ENCODE results near the gene TSC22D2.
A peak's percentile ranks its signal among the peaks of the same experiment; 100 is the strongest.

The TSC22D2 gene

DNA sequence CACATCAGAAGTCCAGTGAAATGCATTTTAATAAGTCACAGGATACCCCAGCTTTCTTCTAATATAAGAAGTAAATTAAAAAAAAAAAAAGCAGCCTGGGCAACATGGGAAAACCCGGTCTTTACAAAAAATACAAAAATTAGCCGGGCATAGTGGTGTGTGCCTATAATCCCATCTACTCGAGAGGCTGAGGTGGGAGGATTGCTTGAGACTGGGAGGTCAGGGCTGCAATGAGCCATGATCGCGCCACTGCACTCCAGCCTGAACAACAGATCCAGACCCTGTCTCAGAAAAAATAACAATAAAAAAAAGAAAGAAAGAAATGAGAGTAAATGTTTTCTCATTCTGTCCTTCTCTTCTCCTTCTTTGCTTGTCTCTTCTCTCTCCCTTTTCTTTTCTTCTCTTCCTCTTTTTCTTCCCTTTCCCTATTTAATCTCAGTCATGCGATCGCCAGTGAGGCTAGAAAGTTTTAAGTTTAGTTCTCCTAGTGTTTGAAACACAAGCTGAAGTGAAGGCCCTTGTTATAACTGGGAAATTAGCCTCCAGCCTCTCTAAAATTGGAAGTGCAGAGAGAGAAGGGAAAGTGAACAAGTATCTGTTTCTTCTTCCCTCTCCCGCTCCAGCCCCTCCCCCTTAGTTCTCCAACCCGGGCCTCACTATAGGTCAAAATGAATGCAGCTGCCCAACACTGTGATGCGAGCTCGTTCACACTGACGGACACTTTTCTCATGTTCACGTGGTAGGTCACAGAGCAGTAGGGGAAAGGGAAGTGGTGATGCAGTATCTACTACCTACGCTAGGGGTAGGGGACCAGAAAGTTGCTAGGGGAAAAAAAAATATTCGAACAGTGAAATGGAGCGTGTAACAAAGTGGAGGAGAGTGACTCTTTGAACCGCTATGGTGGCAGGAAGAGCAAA, 23.5 kb upstream of the TSC22D2 start:
- Histone ChIP-seq H3K4me3 (ENCODE audit: low read length) (no peak overlapping the region), H3K4me2 (ENCODE audit: low read depth, low read length) (peak overlapping the region; percentile 5; the same call in 1 of the 2 replicates), H3K36me3 (replicated peaks; ENCODE audit: insufficient read depth, low read length) (no peaks in the 10 kb centered on the region), H3K4me1 (ENCODE audit: low read length) (peaks cover 6% of the 10 kb centered on the region; the same call in 1 of the 2 replicates), H2AFZ (ENCODE audit: low read length) (no peak overlapping the region), H3K79me2 (ENCODE audit: low read length) (no peaks in the 10 kb centered on the region), H3K27ac (ENCODE audit: low read length) (no peak overlapping the region), H3K9me2 (replicated peaks; ENCODE audit: insufficient read depth, low read length) (no peaks in the 10 kb centered on the region), H3F3A (ENCODE audit: insufficient read depth, low read length) (no peaks in the 10 kb centered on the region), H4K20me1 (ENCODE audit: insufficient read depth, low read length) (no peaks in the 10 kb centered on the region), H3K27me3 (replicated peaks; ENCODE audit: insufficient read depth, low read length) (no peaks in the 10 kb centered on the region), H3K9ac (ENCODE audit: low read length) (no peak overlapping the region), H3K9me3 (replicated peaks; ENCODE audit: insufficient read depth, low read length) (no peaks in the 10 kb centered on the region)
- TF ChIP-seq EZH2 (optimal IDR thresholded peaks at IDR 0.05; ENCODE audit: low read depth, low read length) (no peak), EZH2phosphoT487 (IDR thresholded peaks at IDR 0.05; ENCODE audit: low read length) (no peak)
- TF ChIP-seq, protein P1, sequence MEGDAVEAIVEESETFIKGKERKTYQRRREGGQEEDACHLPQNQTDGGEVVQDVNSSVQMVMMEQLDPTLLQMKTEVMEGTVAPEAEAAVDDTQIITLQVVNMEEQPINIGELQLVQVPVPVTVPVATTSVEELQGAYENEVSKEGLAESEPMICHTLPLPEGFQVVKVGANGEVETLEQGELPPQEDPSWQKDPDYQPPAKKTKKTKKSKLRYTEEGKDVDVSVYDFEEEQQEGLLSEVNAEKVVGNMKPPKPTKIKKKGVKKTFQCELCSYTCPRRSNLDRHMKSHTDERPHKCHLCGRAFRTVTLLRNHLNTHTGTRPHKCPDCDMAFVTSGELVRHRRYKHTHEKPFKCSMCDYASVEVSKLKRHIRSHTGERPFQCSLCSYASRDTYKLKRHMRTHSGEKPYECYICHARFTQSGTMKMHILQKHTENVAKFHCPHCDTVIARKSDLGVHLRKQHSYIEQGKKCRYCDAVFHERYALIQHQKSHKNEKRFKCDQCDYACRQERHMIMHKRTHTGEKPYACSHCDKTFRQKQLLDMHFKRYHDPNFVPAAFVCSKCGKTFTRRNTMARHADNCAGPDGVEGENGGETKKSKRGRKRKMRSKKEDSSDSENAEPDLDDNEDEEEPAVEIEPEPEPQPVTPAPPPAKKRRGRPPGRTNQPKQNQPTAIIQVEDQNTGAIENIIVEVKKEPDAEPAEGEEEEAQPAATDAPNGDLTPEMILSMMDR (IDR thresholded peaks at IDR 0.05; ENCODE audit: low read length): peak; percentile 18
- DNase-seq: peak; percentile 54

DNA sequence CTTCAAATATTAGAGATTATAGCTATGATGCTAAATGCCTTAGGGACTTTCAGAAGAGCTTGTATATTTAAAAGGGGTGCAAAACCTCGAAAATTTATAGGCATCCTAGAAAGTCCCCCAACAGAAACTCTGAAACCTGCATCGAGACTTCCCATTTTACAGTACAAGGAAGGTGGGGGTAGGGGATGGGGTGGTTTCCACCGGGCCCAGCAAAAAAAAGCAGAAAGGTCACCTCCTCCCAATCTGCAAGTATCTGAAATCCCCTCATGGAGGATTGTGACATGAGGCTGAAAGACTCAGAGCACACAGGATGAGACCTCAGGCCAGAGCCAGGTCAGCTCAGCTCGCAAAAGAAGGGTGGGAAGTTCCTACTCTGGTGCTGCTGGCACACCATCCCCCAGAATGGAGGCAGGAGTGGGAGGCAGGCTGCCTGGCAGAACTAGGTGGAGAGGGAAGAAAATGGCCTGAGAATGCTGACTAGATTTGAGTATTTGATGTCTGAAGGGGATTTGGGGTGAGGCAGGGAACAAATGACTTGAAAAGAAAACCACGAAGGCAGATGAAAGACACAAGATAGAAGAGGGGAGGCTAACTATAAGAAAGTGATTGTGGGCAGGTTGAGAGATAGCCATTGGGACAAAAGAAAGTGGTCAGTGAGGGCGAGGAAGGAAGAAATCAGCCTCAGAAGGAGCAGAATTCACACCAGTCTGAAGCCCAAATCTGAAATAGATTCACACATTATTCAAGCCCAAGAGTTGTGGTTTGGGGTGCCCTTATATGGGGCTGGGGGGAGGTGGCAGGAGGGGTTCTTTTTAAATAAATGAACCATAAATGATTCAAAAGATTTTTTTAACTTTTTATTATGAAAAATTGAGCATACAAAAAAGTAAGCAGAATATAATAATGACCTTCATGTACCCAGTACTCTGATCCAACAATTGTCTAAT, 22.5 kb upstream of the TSC22D2 start:
- H3K27ac ChIP-seq (ENCODE audit: low read length): no peak overlapping the region
- TF ChIP-seq EZH2 (optimal IDR thresholded peaks at IDR 0.05; ENCODE audit: low read depth, low read length): no peak
- H3K9ac ChIP-seq (ENCODE audit: low read length): no peak overlapping the region

DNA sequence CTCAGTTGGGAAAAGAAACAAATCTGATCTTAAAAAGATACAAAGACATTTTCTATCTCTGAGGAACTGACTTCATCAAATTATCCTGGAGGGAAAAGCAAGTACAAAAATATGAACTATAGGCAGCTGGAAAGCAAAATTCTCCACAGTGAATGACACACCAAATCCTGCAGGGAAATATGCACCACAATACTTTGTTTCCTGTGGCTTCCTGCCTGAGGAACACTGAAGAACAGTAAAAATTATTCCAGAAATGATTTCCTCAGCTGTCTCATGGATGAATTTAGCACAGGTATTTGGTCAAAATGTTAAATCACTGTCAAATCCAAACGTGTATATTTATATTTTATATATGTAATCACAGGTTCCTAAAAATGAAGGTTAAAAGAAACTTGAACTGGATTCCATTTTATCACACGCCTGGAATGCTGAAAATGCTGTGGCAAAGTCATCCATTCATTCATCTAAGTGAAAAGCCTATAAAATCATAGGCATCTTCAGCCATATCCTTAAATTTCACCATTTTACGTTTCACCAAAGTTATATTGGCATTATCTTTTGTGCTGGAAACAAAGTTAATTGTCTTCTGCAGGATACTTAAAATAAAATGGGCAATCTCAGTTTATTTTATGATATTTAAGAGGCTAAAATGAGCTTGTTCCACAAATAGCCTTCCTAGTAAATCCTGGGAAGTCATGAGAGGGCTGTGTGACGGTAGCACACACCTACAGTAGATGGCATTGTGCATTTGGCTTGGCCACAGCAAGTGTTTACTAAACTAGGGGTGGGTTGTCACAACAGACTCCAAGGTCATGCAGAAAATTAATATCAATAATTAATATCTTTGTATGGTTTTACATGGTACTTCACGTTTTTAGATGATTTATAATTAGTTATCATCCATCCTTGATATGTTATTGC, 19.3 kb upstream of the TSC22D2 start:
- no peaks in the 10 kb centered on the region for H4K20me1 ChIP-seq (ENCODE audit: insufficient read depth, low read length)
- H3K79me2 ChIP-seq (ENCODE audit: low read length): no peaks in the 10 kb centered on the region
- no peak for TF ChIP-seq EZH2 (optimal IDR thresholded peaks at IDR 0.05; ENCODE audit: low read depth, low read length)
- TF ChIP-seq, protein P1 (IDR thresholded peaks at IDR 0.05; ENCODE audit: low read length): no peak
- no peak for TF ChIP-seq EZH2phosphoT487 (IDR thresholded peaks at IDR 0.05; ENCODE audit: low read length)

More for the DNA sequence above, 22.5 kb upstream of the TSC22D2 start:
- Histone ChIP-seq H3K9me3 (replicated peaks; ENCODE audit: insufficient read depth, low read length) (no peaks in the 10 kb centered on the region), H3K79me2 (ENCODE audit: low read length) (no peaks in the 10 kb centered on the region), H3K9me2 (replicated peaks; ENCODE audit: insufficient read depth, low read length) (no peaks in the 10 kb centered on the region), H4K20me1 (ENCODE audit: insufficient read depth, low read length) (no peaks in the 10 kb centered on the region), H3K4me1 (ENCODE audit: low read length) (peaks cover 6% of the 10 kb centered on the region; the same call in 1 of the 2 replicates), H2AFZ (ENCODE audit: low read length) (no peak overlapping the region), H3K27me3 (replicated peaks; ENCODE audit: insufficient read depth, low read length) (no peaks in the 10 kb centered on the region), H3K36me3 (replicated peaks; ENCODE audit: insufficient read depth, low read length) (no peaks in the 10 kb centered on the region), H3F3A (ENCODE audit: insufficient read depth, low read length) (no peaks in the 10 kb centered on the region), H3K4me2 (ENCODE audit: low read depth, low read length) (no peak overlapping the region), H3K4me3 (ENCODE audit: low read length) (no peak overlapping the region)
- no peak for DNase-seq

More for the DNA sequence above, 19.3 kb upstream of the TSC22D2 start:
- Histone ChIP-seq H3K27ac (ENCODE audit: low read length) (no peak overlapping the region), H3K9me3 (replicated peaks; ENCODE audit: insufficient read depth, low read length) (no peaks in the 10 kb centered on the region), H3F3A (ENCODE audit: insufficient read depth, low read length) (no peaks in the 10 kb centered on the region), H3K4me3 (ENCODE audit: low read length) (no peak overlapping the region), H2AFZ (ENCODE audit: low read length) (no peak overlapping the region), H3K27me3 (replicated peaks; ENCODE audit: insufficient read depth, low read length) (no peaks in the 10 kb centered on the region), H3K4me2 (ENCODE audit: low read depth, low read length) (no peak overlapping the region), H3K36me3 (replicated peaks; ENCODE audit: insufficient read depth, low read length) (no peaks in the 10 kb centered on the region), H3K4me1 (ENCODE audit: low read length) (peaks cover 6% of the 10 kb centered on the region; the same call in 1 of the 2 replicates), H3K9me2 (replicated peaks; ENCODE audit: insufficient read depth, low read length) (no peaks in the 10 kb centered on the region), H3K9ac (ENCODE audit: low read length) (no peak overlapping the region)
- DNase-seq: no peak

Data from MM.1S (cell line).